Fibroblast of pulmonary artery (primary cell): Measurements from ENCODE around the gene SUGCT.

Experiments used
- DNase-seq: peaks from one replicate; pipeline ENCODE4 v3.0.0-alpha.2; 2010; ENCODE audit warnings: low read depth
- H3K4me3 ChIP-seq: replicated peaks from 2 replicates; pipeline ENCODE4 v1.5.1; 2011; ENCODE audit warnings: low read depth, mild to moderate bottlenecking, control low read depth, low read length, moderate library complexity
- TF ChIP-seq, protein P1 (sequence below): IDR thresholded peaks from 2 replicates; pipeline ENCODE4 v1.5.1; 2011; ENCODE audit warnings: mild to moderate bottlenecking, control low read depth, low read length, inconsistent platforms; ENCODE audit errors: missing control alignments

Gene SUGCT

DNA sequence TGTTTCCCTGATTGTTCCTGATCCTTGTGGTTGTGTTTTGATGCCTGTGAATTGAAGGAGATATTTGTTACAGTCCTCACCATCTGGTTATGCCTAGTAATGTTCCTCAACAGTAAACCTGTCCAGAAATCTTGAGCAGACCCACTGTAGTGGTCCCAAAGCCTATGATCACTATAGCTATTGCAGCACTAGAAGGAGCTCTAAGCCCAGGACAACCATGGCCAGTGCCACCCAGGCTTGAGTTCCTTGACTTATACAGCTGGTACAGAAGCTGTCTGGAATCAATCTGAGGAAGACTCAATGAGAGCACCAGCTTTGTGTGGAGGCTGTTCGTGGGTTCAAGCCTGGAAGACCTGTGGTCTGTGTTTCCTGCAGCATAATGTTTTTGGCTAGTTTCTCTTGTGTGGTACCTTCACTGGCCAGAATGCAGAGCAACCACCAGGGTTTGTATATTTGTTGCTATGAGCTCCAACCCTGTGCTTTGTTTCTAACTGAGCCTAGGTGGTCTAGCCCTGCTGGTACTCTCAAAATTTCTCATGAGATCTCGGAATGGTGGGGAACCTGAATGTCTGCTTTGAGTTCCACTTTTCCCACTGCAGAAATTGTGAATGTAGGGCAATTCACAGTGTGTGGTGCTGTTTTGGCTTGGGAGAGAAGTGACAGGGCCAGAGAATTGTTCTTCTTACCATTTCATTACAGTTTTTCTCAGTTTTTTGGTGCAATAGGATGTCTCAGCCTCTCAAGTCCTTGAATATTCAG, 355.2 kb downstream of the SUGCT start:
- no peak for DNase-seq
- TF ChIP-seq, protein P1, sequence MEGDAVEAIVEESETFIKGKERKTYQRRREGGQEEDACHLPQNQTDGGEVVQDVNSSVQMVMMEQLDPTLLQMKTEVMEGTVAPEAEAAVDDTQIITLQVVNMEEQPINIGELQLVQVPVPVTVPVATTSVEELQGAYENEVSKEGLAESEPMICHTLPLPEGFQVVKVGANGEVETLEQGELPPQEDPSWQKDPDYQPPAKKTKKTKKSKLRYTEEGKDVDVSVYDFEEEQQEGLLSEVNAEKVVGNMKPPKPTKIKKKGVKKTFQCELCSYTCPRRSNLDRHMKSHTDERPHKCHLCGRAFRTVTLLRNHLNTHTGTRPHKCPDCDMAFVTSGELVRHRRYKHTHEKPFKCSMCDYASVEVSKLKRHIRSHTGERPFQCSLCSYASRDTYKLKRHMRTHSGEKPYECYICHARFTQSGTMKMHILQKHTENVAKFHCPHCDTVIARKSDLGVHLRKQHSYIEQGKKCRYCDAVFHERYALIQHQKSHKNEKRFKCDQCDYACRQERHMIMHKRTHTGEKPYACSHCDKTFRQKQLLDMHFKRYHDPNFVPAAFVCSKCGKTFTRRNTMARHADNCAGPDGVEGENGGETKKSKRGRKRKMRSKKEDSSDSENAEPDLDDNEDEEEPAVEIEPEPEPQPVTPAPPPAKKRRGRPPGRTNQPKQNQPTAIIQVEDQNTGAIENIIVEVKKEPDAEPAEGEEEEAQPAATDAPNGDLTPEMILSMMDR: no peak
- H3K4me3 ChIP-seq: no peak overlapping the region

DNA sequence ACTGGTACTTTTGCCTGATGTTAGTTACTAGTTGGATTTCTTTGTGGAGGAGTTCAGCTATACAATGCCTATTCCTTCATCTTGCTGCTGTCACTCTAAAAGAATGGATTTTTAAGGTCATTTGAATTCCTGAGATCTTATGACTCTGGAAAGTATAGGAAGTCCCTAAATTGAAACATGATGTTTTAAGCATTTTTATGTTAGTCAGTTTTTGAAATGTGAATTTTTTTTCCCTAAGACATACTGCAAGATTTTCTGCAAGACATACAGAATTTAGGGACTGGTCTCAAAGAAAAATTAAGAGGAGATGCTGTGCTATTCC, 355.8 kb downstream of the SUGCT start:
- no peak overlapping the region for H3K4me3 ChIP-seq
- DNase-seq: no peak
- TF ChIP-seq, protein P1: no peak

DNA sequence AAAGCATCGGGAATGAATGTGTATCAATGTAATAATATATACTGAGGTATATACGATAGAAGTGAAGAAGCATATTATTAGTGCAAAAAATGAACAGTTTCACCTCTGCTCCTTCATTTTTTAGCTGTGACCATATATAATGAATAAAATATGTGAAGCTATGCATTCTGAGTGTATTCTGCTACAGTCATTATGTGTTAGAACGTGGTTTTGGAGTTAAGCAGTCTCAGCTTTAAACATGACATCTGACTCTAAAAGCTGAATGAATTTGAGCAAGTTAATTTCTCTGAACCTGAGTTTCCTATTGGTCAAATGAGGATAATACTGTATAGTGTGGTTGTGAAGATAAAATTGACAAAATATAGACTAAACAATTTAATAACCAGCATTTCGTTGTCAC, 358.1 kb downstream of the SUGCT start:
- no peak for DNase-seq

DNA sequence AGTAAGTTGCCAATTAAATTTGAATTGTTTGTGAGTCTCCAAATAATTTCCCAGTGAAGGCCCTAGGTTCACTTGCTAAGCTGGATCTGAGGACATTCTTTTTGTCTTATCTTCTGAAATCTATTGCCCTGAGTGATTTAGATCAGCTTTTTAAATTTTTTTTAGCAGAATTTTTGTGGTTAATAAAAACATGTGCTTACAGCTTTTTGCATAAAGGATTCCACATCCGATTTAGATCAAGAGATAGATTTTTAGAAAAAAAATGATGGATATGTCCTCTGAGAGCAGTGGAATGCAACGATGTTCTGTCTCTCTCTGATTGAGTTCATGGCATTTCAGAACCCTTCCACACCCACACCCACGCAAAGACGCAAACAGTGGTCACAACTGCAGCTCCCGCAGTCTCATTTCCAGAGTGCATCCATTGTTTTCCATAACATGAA, 358.8 kb downstream of the SUGCT start:
- no peak for DNase-seq
- TF ChIP-seq, protein P1: no peak
- no peak overlapping the region for H3K4me3 ChIP-seq

More for the DNA sequence above, 358.1 kb downstream of the SUGCT start:
- TF ChIP-seq, protein P1: no peak
- no peak overlapping the region for H3K4me3 ChIP-seq

DNA sequence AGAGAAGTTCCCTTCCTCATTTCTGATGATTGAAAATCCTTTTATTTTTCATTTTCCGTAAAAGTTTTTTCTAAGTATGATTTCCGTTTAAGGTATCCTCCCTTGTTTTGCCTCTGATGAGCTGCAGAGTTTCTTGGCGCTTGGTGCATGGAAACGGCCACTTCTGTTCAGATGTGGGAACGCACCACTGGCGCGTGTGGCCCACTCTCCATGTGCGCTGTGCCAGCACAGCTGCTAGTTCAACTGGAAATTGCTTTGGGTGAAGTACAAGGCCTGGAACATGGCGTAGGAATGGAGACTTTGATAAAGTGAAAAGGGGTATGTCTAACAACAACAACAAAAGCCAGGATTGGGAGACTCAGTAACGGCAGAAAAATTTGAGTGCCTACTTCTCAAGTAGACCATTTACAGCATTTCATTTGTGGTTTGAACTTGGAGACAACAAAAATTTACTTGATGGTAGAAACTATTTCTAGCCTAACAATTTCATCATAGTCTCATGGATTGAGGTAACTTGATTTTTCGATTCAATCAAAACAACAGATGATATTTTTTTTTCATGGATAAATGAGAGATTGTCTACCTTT, 364.2 kb downstream of the SUGCT start:
- H3K4me3 ChIP-seq: no peak overlapping the region
- DNase-seq: no peak
- TF ChIP-seq, protein P1: no peak

DNA sequence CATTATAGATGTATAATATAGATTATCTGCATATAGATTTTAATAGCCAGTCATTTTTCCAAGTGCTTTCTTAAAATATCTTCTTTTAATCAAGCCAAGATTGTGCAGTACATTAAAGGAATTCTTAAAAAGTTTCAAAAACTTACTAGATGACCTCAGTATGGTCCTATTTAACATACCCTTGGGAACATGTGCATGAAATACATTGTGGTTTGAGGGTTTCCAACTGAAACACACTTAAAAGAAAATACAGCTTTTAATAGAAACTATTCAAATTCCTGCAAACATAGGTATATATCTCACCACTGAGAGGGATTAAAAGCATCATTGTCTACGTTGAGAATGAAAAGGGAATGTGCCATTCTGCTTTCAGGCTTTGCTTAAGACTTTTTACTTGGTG, 364.9 kb downstream of the SUGCT start:
- TF ChIP-seq, protein P1: no peak
- DNase-seq: no peak
- no peak overlapping the region for H3K4me3 ChIP-seq

DNA sequence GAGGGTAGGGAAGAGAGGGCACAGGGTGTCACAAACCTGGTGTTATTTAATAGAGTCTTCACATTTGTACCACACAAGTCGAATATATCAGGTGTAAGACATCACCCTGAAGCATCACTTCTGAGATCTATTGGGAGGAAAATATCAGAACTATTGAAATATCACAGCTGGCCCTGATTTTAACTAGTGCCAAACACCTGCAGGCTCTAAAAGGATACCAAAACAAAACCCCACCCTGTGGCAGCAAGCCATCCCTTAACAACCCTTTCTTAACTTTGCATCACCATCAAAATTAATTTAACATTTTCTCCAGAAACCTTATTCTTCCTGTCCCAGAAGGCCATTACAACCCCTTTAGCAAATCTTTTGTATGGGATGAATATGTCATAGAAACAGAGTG, 365.4 kb downstream of the SUGCT start:
- DNase-seq: no peak
- H3K4me3 ChIP-seq: no peak overlapping the region
- TF ChIP-seq, protein P1: no peak
